Left lung (tissue), 10 donors: ENCODE measurements around the gene CASP3. TPM values are rescaled to one million over a fixed set of nuclear protein-coding genes. Genes with fewer than 3 reads are reported as not detected.
A peak's percentile ranks its signal among the peaks of the same experiment; 100 is the strongest.

Experiments
- ATAC-seq: fragments of 200-7000 bp; cut with Tn5 transposase; one replicate; pipeline ENCODE4 v1.9.1; 2020; ENCODE audit warnings: moderate library complexity
- DNase-seq, 4 donors: peaks; one replicate each; pipeline ENCODE4 v3.0.0-alpha.2; 2013 to 2020
- H3K27ac ChIP-seq, 2 donors: fragments of 200-600 bp; sonication (generic) in 1 of 2; one replicate each; pipeline versions ENCODE4 v1.5.0 to v1.8.0; 2020 to 2021
- H3K27me3 ChIP-seq, 2 donors: fragments of 200-600 bp; sonication (generic) in 1 of 2; one replicate each; pipeline versions ENCODE4 v1.5.0 to v1.8.0; 2020 to 2021
- H3K36me3 ChIP-seq, 2 donors: fragments of 200-600 bp; sonication (generic) in 1 of 2; one replicate each; pipeline versions ENCODE4 v1.5.0 to v1.8.0; 2020 to 2021
- H3K4me1 ChIP-seq, 2 donors: fragments of 200-600 bp; one replicate each; pipeline ENCODE4 v1.8.0; 2021
- H3K4me3 ChIP-seq, 2 donors: fragments of 200-600 bp; sonication (generic) in 1 of 2; one replicate each; pipeline versions ENCODE4 v1.5.0 to v1.8.0; 2020 to 2021; ENCODE audit warnings: mild to moderate bottlenecking in 1 of 2
- H3K9me3 ChIP-seq, 2 donors: fragments of 200-600 bp; sonication (generic) in 1 of 2; one replicate each; pipeline versions ENCODE4 v1.5.0 to v1.8.0; 2020 to 2021
- CTCF ChIP-seq, 2 donors: fragments of 200-600 bp; sonication (generic) in 1 of 2; IDR thresholded peaks; one replicate each; pipeline versions ENCODE4 v1.5.0 to v1.8.0; 2021; ENCODE audit warnings: antibody characterized with exemption in 2 of 2
- intact Hi-C, 2 donors: fragments of 100-400 bp; cut with DNase I; formaldehyde crosslinking; loops; one replicate each; pipeline versions ENCODE4 v1.11.2 to v1.14.2; 2022
- polyA plus RNA-seq, 6 donors: library from polyadenylated mRNA; unstranded; fragments of 120-200 nt; gene quantifications; one replicate each; pipeline ENCODE4 v1.2.1, GENCODE V29; 2013; ENCODE audit not compliant: insufficient read length in 6 of 6
- total RNA-seq, 2 donors: library from RNA; stranded (reverse); fragmentation: NEBNext Ultra II Directional; extraction: Animal tissue kit (Norgen Biotek cat#: 25700); gene quantifications; one replicate each; pipeline ENCODE4 v1.2.1, GENCODE V29; 2021
- donor health status: DM: no; HTN: yes; CAD: no.
- donor health status: DM: no; HTN: no; CAD: no.

Gene CASP3
- total and polyA plus RNA-seq, 8 donors: 19.1 to 37.9 (median 35.0) TPM

GRCh38 chr4:184674011-184674410 lies 24.8 kb upstream of the CASP3 start:
- no peak for ATAC-seq
- TF ChIP-seq CTCF (IDR thresholded peaks at IDR 0.05): no peak
- intact Hi-C loops: no loop called here

GRCh38 chr4:184672741-184673140 lies 23.5 kb upstream of the CASP3 start:
- Histone ChIP-seq H3K4me3 (no peak overlapping the region), H3K4me1 (peaks cover 0 to 17% of the 10 kb centered on the region in 2 donors), H3K27ac (no peak overlapping the region), H3K27me3 (no peaks in the 10 kb centered on the region), H3K9me3 (no peaks in the 10 kb centered on the region), H3K36me3 (peaks cover 0 to 47% of the 10 kb centered on the region in 2 donors)
- ATAC-seq (no peak), DNase-seq (no peak)
- TF ChIP-seq CTCF (IDR thresholded peaks at IDR 0.05): no peak
- intact Hi-C loops: no loop called here

More at GRCh38 chr4:184674011-184674410, 24.8 kb upstream of the CASP3 start:
- Histone ChIP-seq H3K27ac (no peak overlapping the region), H3K4me3 (no peak overlapping the region), H3K9me3 (no peaks in the 10 kb centered on the region), H3K36me3 (peaks cover 0 to 41% of the 10 kb centered on the region in 2 donors), H3K4me1 (peaks cover 0 to 6% of the 10 kb centered on the region in 2 donors), H3K27me3 (no peaks in the 10 kb centered on the region)
- no peak for DNase-seq

GRCh38 chr4:184671101-184671500 lies 21.9 kb upstream of the CASP3 start:
- H3K36me3 ChIP-seq: peaks cover 0 to 59% of the 10 kb centered on the region in 2 donors
- TF ChIP-seq CTCF (IDR thresholded peaks at IDR 0.05): no peak
- no peak overlapping the region for H3K4me3 ChIP-seq
- no peak for DNase-seq
- peaks cover 0 to 17% of the 10 kb centered on the region in 2 donors for H3K4me1 ChIP-seq
- no peak overlapping the region for H3K27ac ChIP-seq
- no peak for ATAC-seq
- no peaks in the 10 kb centered on the region for H3K9me3 ChIP-seq
- no peaks in the 10 kb centered on the region for H3K27me3 ChIP-seq
- intact Hi-C loops: no loop called here

- Histone ChIP-seq H3K4me1 (peaks cover 0 to 17% of the 10 kb centered on the region in 2 donors), H3K27ac (peak overlapping the region in 1 of 2 donors; percentile 71), H3K4me3 (no peak overlapping the region), H3K36me3 (peaks cover 0 to 53% of the 10 kb centered on the region in 2 donors), H3K9me3 (no peaks in the 10 kb centered on the region), H3K27me3 (no peaks in the 10 kb centered on the region)
- no peak for ATAC-seq
- no peak for TF ChIP-seq CTCF (IDR thresholded peaks at IDR 0.05)
- intact Hi-C loops: no loop called here
- DNase-seq: no peak
Measured at GRCh38 chr4:184669251-184669650, 20.0 kb upstream of the CASP3 start.

- TF ChIP-seq CTCF (IDR thresholded peaks at IDR 0.05): no peak
- ATAC-seq (no peak), DNase-seq (no peak)
- intact Hi-C loops: no loop called here
- Histone ChIP-seq H3K9me3 (no peaks in the 10 kb centered on the region), H3K4me1 (peaks cover 0 to 17% of the 10 kb centered on the region in 2 donors), H3K27ac (peak overlapping the region in 1 of 2 donors; percentile 71), H3K36me3 (peaks cover 0 to 46% of the 10 kb centered on the region in 2 donors), H3K27me3 (no peaks in the 10 kb centered on the region), H3K4me3 (no peak overlapping the region)
Measured at GRCh38 chr4:184668511-184669114, 19.4 kb upstream of the CASP3 start.
